DND-41 (cell line): Measurements from ENCODE around the gene ATPAF1.

Experiments
- ATAC-seq: fragments of 200-7000 bp; cut with Tn5 transposase; 3 replicates; pipeline ENCODE4 v1.9.1; 2021; ENCODE audit warnings: low read depth; ENCODE audit not compliant: insufficient read depth
- DNase-seq: peaks from one replicate; pipeline ENCODE4 v3.0.0-alpha.2; 2020
- H2AFZ ChIP-seq: 2 replicates; pipeline ENCODE4 v1.6.0; 2012; ENCODE audit warnings: low read depth, low read length
- H3K27ac ChIP-seq: 2 replicates; pipeline ENCODE4 v1.5.1; 2012; ENCODE audit warnings: low read length, inconsistent platforms
- H3K27me3 ChIP-seq: fragments of 200-600 bp; sonication (generic); 2 replicates; pipeline ENCODE4 v1.6.0; 2012; ENCODE audit warnings: low read length, mild to moderate bottlenecking, inconsistent platforms; ENCODE audit not compliant: insufficient read depth, poor library complexity
- H3K36me3 ChIP-seq: 2 replicates; pipeline ENCODE4 v1.5.1; 2012; ENCODE audit warnings: low read length, inconsistent platforms; ENCODE audit not compliant: insufficient read depth
- H3K4me1 ChIP-seq: 2 replicates; pipeline ENCODE4 v1.5.1; 2012; ENCODE audit warnings: mild to moderate bottlenecking, low read length; ENCODE audit not compliant: insufficient read depth
- H3K4me2 ChIP-seq: 2 replicates; pipeline ENCODE4 v1.6.0; 2012; ENCODE audit warnings: mild to moderate bottlenecking, moderate library complexity, low read length, inconsistent platforms; ENCODE audit not compliant: insufficient read depth
- H3K4me3 ChIP-seq, 2 experiments: fragments of 200-600 bp in 1 of 2; shearing (Covaris generic) in 1 of 2; 2 replicates each; pipeline ENCODE4 v1.5.1; 2012 to 2016; ENCODE audit warnings: inconsistent platforms in 2 of 2, low read length in 2 of 2, mild to moderate bottlenecking in 2 of 2, low read depth in 1 of 2, moderate library complexity in 1 of 2
- H3K79me2 ChIP-seq: 2 replicates; pipeline ENCODE4 v1.6.0; 2012; ENCODE audit warnings: low read length, inconsistent platforms; ENCODE audit not compliant: insufficient read depth
- H3K9ac ChIP-seq: 2 replicates; pipeline ENCODE4 v1.6.0; 2012; ENCODE audit warnings: low read depth, mild to moderate bottlenecking, inconsistent platforms, low read length, moderate library complexity
- H3K9me3 ChIP-seq: 2 replicates; pipeline ENCODE4 v1.5.1; 2012; ENCODE audit warnings: low read length, moderate library complexity, mild to moderate bottlenecking, inconsistent platforms; ENCODE audit not compliant: insufficient read depth, severe bottlenecking
- H4K20me1 ChIP-seq: 2 replicates; pipeline ENCODE4 v1.6.0; 2012; ENCODE audit warnings: low read length; ENCODE audit not compliant: insufficient read depth
- CTCF ChIP-seq: IDR thresholded peaks from 2 replicates; pipeline ENCODE4 v1.5.1; 2012; ENCODE audit warnings: borderline replicate concordance, low read length, moderate library complexity, mild to moderate bottlenecking; ENCODE audit not compliant: poor library complexity, severe bottlenecking; ENCODE audit errors: extremely low read depth
- EZH2 ChIP-seq: IDR thresholded peaks from 3 replicates; pipeline ENCODE4 v1.6.1; 2012; ENCODE audit warnings: borderline replicate concordance, low read depth, mild to moderate bottlenecking, moderate library complexity, low read length, inconsistent platforms; ENCODE audit not compliant: severe bottlenecking

The ATPAF1 gene

GRCh38 chr1:46606255-46606965, 61.8 kb downstream of the ATPAF1 start:
- Histone ChIP-seq H3K36me3 (0 out of 2 replicates have a peak, but pooled peaks cover 3% of the 10 kb centered on the region), H3K27ac (no peak overlapping the region), H3K4me1 (peaks cover 28% of the 10 kb centered on the region), H4K20me1 (no peaks in the 10 kb centered on the region), H3K4me2 (no peak overlapping the region), H3K27me3 (no peaks in the 10 kb centered on the region), H3K9ac (no peak overlapping the region), H3K9me3 (no peaks in the 10 kb centered on the region), H3K79me2 (peaks cover 4% of the 10 kb centered on the region; the same call in 1 of the 2 replicates), H2AFZ (no peak overlapping the region), H3K4me3 (no peak overlapping the region)
- DNase-seq (no peak), ATAC-seq (no peak)
- TF ChIP-seq CTCF (no peak), EZH2 (no peak)

DNA sequence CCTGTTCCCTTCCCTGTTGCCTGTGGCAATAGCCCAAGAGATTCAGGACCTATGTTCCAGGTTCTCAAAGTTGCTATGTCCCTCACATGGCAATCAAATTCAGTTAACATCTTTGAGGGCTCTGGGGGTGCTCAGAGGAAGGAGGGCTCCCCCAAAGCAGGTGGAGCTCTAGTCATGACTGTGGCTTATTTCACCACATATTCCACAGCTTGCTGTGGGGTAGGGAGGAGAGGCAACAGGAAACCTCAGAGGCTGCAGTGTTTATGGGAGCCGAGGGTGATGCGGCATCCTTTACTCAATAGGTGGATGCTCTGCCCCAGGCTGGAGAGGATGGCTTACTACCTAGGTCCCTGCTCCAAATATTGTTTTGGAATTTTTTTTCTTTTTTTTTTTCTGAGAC, 62.9 kb downstream of the ATPAF1 start:
- H3K9me3 ChIP-seq = no peaks in the 10 kb centered on the region
- H3K4me1 ChIP-seq = peaks cover 28% of the 10 kb centered on the region
- H3K79me2 ChIP-seq = peaks cover 4% of the 10 kb centered on the region; the same call in 1 of the 2 replicates
- TF ChIP-seq EZH2 (no peak), CTCF (no peak)
- peak; percentile 50 for ATAC-seq
- H4K20me1 ChIP-seq = no peaks in the 10 kb centered on the region
- peak overlapping the region in 1 of 2 experiments; percentile 82; a peak in 2 of 4 replicates for H3K4me3 ChIP-seq
- peak overlapping the region; percentile 88 for H3K4me2 ChIP-seq
- DNase-seq = peak; percentile 50
- H3K9ac ChIP-seq = peak overlapping the region; percentile 66; the same call in 1 of the 2 replicates
- 0 out of 2 replicates have a peak, but pooled peaks cover 3% of the 10 kb centered on the region for H3K36me3 ChIP-seq
- H2AFZ ChIP-seq = no peak overlapping the region
- no peaks in the 10 kb centered on the region for H3K27me3 ChIP-seq
- H3K27ac ChIP-seq = no peak overlapping the region; the same call in none of the 2 replicates

DNA sequence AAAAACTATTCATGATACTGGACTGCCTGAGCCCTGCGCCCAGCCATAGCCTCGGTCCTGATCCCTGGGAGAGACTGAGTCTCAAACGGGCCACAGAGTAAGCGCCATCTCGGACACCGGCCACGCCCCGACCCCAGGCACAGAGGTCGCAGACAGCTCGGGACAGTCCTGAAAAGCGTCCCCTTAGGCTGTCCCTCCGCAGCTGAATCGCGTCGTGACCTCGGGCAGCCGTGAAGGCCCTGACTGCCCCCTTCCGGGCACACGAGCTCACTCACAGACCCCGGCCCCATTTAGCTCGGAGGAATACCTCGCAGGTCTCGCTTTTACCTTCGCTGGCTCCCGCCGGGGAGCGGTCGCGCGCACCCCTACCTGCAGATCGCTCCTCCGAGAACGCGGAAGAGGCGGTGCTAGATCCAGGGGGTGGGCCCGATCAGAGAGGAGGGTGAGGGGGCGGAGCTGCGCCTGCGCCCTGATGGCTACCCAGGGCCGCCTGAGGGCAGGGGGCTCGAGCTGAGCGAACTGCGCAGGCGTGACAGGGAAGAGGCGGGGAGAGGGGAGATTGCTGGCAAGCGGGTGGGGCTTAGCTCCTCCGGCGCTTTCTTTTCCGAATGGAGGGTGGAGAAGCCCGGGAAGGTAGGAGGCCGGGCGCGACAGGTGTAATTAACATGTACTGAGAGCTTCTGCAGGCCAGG, 64.2 kb downstream of the ATPAF1 start, which contains the start of gene MKNK1:
Gene MKNK1, minus strand, starts transcription at position 411 of the 692 bp plus-strand sequence. CDS start 20,941 bp downstream, outside the sequence.
- Histone ChIP-seq H2AFZ (peak within 1 kb of the TSS; percentile 94), H3K9me3 (no peaks in the 10 kb centered on the region), H3K36me3 (0 out of 2 replicates have a peak, but pooled peaks cover 1% of the 10 kb centered on the region), H3K4me3 (peak within 1 kb of the TSS; percentile 34 to 82), H4K20me1 (no peaks in the 10 kb centered on the region), H3K27me3 (no peaks in the 10 kb centered on the region), H3K27ac (peak within 1 kb of the TSS; percentile 64), H3K79me2 (peaks cover 4% of the 10 kb centered on the region; the same call in 1 of the 2 replicates), H3K4me1 (peaks cover 28% of the 10 kb centered on the region), H3K9ac (peak within 1 kb of the TSS; percentile 66), H3K4me2 (peak within 1 kb of the TSS; percentile 88)
- peak; percentile 91 for ATAC-seq
- peak; percentile 38 for TF ChIP-seq CTCF
- no peak for TF ChIP-seq EZH2
- DNase-seq = peak; percentile 98
